ENCODE measurements around the gene SLC2A13. TPM values are rescaled to one million over a fixed set of nuclear protein-coding genes. Genes with fewer than 3 reads are reported as not detected.

SLC2A13 gene

DNA sequence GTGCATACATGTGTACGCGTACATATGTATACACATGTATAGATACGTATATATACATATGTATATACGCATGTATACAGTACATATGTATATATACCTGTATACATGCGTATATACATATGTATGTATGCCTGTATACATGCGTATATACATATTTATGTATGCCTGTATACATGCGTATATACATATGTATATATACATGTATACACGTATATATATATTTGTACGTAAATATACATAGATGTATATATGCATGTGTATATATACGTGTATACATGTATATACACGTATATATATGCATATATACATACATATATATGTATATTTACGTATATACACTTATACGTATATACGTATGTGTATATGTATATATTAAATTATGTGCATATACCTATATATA, 392.3 kb downstream of the SLC2A13 start:
- H2AFZ ChIP-seq (ENCODE audit: low read depth, low read length), result no peak overlapping the region
- H3K9ac ChIP-seq (ENCODE audit: low read length), result no peak overlapping the region
- no peak overlapping the region for H2BK120ac ChIP-seq (ENCODE audit: low read depth, low read length)
- no peak overlapping the region for H2BK5ac ChIP-seq (ENCODE audit: low read depth, low read length, poor library complexity, severe bottlenecking)
- H2AK5ac ChIP-seq (ENCODE audit: low read length, severe bottlenecking), result no peak overlapping the region
- no peak overlapping the region for H3K4me3 ChIP-seq (ENCODE audit: insufficient read depth in 1 of 2, low read depth in 1 of 2, low read length in 2 of 2)
- no peak overlapping the region for H3K18ac ChIP-seq (ENCODE audit: low read depth in 1 of 2, low read length in 2 of 2)
- H3K14ac ChIP-seq (ENCODE audit: low read length in 2 of 2), result no peak overlapping the region
- 100% methylated on average over 2 of the region's 14 CpGs for WGBS
- H3K9me3 ChIP-seq (ENCODE audit: control insufficient read depth, low read length), result peaks cover 5% of the 10 kb centered on the region
- no peak overlapping the region for H3K23ac ChIP-seq (ENCODE audit: low read length in 2 of 2)
- H4K91ac ChIP-seq (ENCODE audit: low read length), result no peak overlapping the region
- H3K27ac ChIP-seq (ENCODE audit: low read length, poor library complexity, severe bottlenecking), result no peak overlapping the region
- H3K27me3 ChIP-seq (ENCODE audit: control insufficient read depth in 1 of 2, insufficient read depth in 1 of 2, low read length in 2 of 2), result no peaks in the 10 kb centered on the region
- H3K4ac ChIP-seq (ENCODE audit: low read depth in 1 of 2, low read length in 2 of 2), result no peak overlapping the region
- DNase-seq, result no peak
- H3K4me2 ChIP-seq (ENCODE audit: low read length, poor library complexity, severe bottlenecking), result no peak overlapping the region
- no peak overlapping the region for H2BK12ac ChIP-seq (ENCODE audit: low read length in 2 of 2)
- H2BK15ac ChIP-seq (ENCODE audit: low read depth, poor library complexity, severe bottlenecking), result no peak overlapping the region
- no peak overlapping the region for H4K8ac ChIP-seq (ENCODE audit: low read length)
- no peaks in the 10 kb centered on the region for H3K79me1 ChIP-seq (replicated peaks; ENCODE audit: low read length, poor library complexity, severe bottlenecking)
- H3K4me1 ChIP-seq (ENCODE audit: control insufficient read depth, insufficient read depth, low read depth, low read length), result no peaks in the 10 kb centered on the region
- H3K36me3 ChIP-seq (ENCODE audit: control insufficient read depth in 1 of 2, insufficient read depth in 2 of 2, low read depth in 1 of 2, low read length in 2 of 2), result no peaks in the 10 kb centered on the region

DNA sequence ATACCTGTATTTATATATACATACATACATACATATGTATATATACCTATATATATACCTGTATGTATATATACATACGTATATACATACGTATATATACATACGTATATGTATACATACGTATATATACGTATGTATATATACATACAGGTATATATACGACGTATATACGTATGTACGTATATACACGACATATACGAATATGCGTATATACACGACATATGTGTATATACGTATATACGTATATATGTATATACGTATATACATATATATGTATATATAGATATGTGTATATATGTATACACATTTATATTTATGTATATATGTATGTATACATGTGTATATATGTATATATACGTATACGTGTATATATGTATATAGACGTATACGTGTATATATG, 393.5 kb downstream of the SLC2A13 start:
- Histone ChIP-seq H3K4me3 (ENCODE audit: insufficient read depth in 1 of 2, low read depth in 1 of 2, low read length in 2 of 2) (no peak overlapping the region), H3K79me1 (replicated peaks; ENCODE audit: low read length, poor library complexity, severe bottlenecking) (no peaks in the 10 kb centered on the region), H2AK5ac (ENCODE audit: low read length, severe bottlenecking) (no peak overlapping the region), H4K91ac (ENCODE audit: low read length) (no peak overlapping the region), H3K9me3 (ENCODE audit: control insufficient read depth, low read length) (peaks cover 5% of the 10 kb centered on the region), H4K8ac (ENCODE audit: low read length) (no peak overlapping the region), H2BK15ac (ENCODE audit: low read depth, poor library complexity, severe bottlenecking) (no peak overlapping the region), H2BK5ac (ENCODE audit: low read depth, low read length, poor library complexity, severe bottlenecking) (no peak overlapping the region), H2AFZ (ENCODE audit: low read depth, low read length) (no peak overlapping the region), H3K4me1 (ENCODE audit: control insufficient read depth, insufficient read depth, low read depth, low read length) (no peaks in the 10 kb centered on the region), H3K4ac (ENCODE audit: low read depth in 1 of 2, low read length in 2 of 2) (no peak overlapping the region), H3K14ac (ENCODE audit: low read length in 2 of 2) (no peak overlapping the region), H3K27me3 (ENCODE audit: control insufficient read depth in 1 of 2, insufficient read depth in 1 of 2, low read length in 2 of 2) (no peaks in the 10 kb centered on the region), H3K4me2 (ENCODE audit: low read length, poor library complexity, severe bottlenecking) (no peak overlapping the region), H3K27ac (ENCODE audit: low read length, poor library complexity, severe bottlenecking) (no peak overlapping the region), H3K9ac (ENCODE audit: low read length) (no peak overlapping the region), H3K18ac (ENCODE audit: low read depth in 1 of 2, low read length in 2 of 2) (no peak overlapping the region), H2BK120ac (ENCODE audit: low read depth, low read length) (no peak overlapping the region), H2BK12ac (ENCODE audit: low read length in 2 of 2) (no peak overlapping the region), H3K23ac (ENCODE audit: low read length in 2 of 2) (no peak overlapping the region), H3K36me3 (ENCODE audit: control insufficient read depth in 1 of 2, insufficient read depth in 2 of 2, low read depth in 1 of 2, low read length in 2 of 2) (no peaks in the 10 kb centered on the region)
- WGBS, result 97% methylated on average over 15 of the region's 20 CpGs
- no peak for DNase-seq

Small RNAs within 50 kb of the gene (small RNA-seq; reads per million reads assigned to genes)
- not detected for gene RF00414 (ENCODE audit: low read depth)

All from mesenchymal stem cell (in vitro differentiated cells and primary cell).